BLaER1 (cell line): Measurements from ENCODE around the gene FHAD1.
A peak's percentile ranks its signal among the peaks of the same experiment; 100 is the strongest.

ENCODE experiments used
- H3K27ac ChIP-seq: shearing (Covaris generic); formaldehyde crosslinking; 2 replicates; pipeline ENCODE4 v1.8.1; 2022
- H3K27me3 ChIP-seq: shearing (Covaris generic); formaldehyde crosslinking; 2 replicates; pipeline ENCODE4 v1.8.1; 2022
- H3K36me3 ChIP-seq: shearing (Covaris generic); formaldehyde crosslinking; 2 replicates; pipeline ENCODE4 v1.8.1; 2022
- H3K4me1 ChIP-seq: shearing (Covaris generic); formaldehyde crosslinking; 2 replicates; pipeline ENCODE4 v1.8.1; 2022
- H3K4me2 ChIP-seq: shearing (Covaris generic); formaldehyde crosslinking; 2 replicates; pipeline ENCODE4 v1.8.1; 2022
- H3K4me3 ChIP-seq: shearing (Covaris generic); formaldehyde crosslinking; 2 replicates; pipeline ENCODE4 v1.8.1; 2022
- H3K9ac ChIP-seq: shearing (Covaris generic); formaldehyde crosslinking; 2 replicates; pipeline ENCODE4 v1.8.1; 2022
- H3K9me3 ChIP-seq: shearing (Covaris generic); formaldehyde crosslinking; 2 replicates; pipeline ENCODE4 v1.8.1; 2022
- H4K20me1 ChIP-seq: shearing (Covaris generic); formaldehyde crosslinking; 2 replicates; pipeline ENCODE4 v1.8.1; 2022
- Cebpa-rat ChIP-seq: shearing (Covaris generic); IDR thresholded peaks from 2 replicates; pipeline ENCODE4 v1.8.1; 2022

The FHAD1 gene

GRCh38 chr1:15258833-15259621 lies 12.0 kb downstream of the FHAD1 start:
- TF ChIP-seq Cebpa-rat, result no peak
- no peaks in the 10 kb centered on the region for H3K36me3 ChIP-seq
- H3K4me1 ChIP-seq, result peaks cover 34% of the 10 kb centered on the region
- H3K4me3 ChIP-seq, result no peak overlapping the region
- H3K9ac ChIP-seq, result no peak overlapping the region
- H3K4me2 ChIP-seq, result peak overlapping the region; percentile 17; the same call in 1 of the 2 replicates
- H3K9me3 ChIP-seq, result no peaks in the 10 kb centered on the region
- no peaks in the 10 kb centered on the region for H4K20me1 ChIP-seq
- H3K27ac ChIP-seq, result no peak overlapping the region
- no peaks in the 10 kb centered on the region for H3K27me3 ChIP-seq

- no peak overlapping the region for H3K27ac ChIP-seq
- no peak overlapping the region for H3K4me2 ChIP-seq
- no peak for TF ChIP-seq Cebpa-rat
- H4K20me1 ChIP-seq, result no peaks in the 10 kb centered on the region
- H3K36me3 ChIP-seq, result no peaks in the 10 kb centered on the region
- no peak overlapping the region for H3K4me3 ChIP-seq
- peaks cover 34% of the 10 kb centered on the region for H3K4me1 ChIP-seq
- peaks cover under 1% of the 10 kb centered on the region; the same call in 1 of the 2 replicates for H3K9me3 ChIP-seq
- H3K27me3 ChIP-seq, result no peaks in the 10 kb centered on the region
- no peak overlapping the region for H3K9ac ChIP-seq
Measured at GRCh38 chr1:15259622-15260007, 12.6 kb downstream of the FHAD1 start.

GRCh38 chr1:15260418-15261154 lies 13.6 kb downstream of the FHAD1 start:
- Histone ChIP-seq H3K4me2 (peak overlapping the region; percentile 44), H3K4me1 (peaks cover 34% of the 10 kb centered on the region), H3K27me3 (no peaks in the 10 kb centered on the region), H3K4me3 (no peak overlapping the region), H3K9me3 (peaks cover 7% of the 10 kb centered on the region; the same call in 1 of the 2 replicates), H3K36me3 (no peaks in the 10 kb centered on the region), H4K20me1 (no peaks in the 10 kb centered on the region), H3K9ac (no peak overlapping the region), H3K27ac (no peak overlapping the region)
- no peak for TF ChIP-seq Cebpa-rat

GRCh38 chr1:15261155-15262002 lies 14.4 kb downstream of the FHAD1 start:
- Histone ChIP-seq H3K36me3 (no peaks in the 10 kb centered on the region), H3K9ac (no peak overlapping the region), H3K4me1 (peaks cover 34% of the 10 kb centered on the region), H3K27me3 (no peaks in the 10 kb centered on the region), H3K4me3 (no peak overlapping the region), H3K9me3 (peaks cover 7% of the 10 kb centered on the region; the same call in 1 of the 2 replicates), H3K27ac (no peak overlapping the region), H3K4me2 (peak overlapping the region; percentile 44), H4K20me1 (no peaks in the 10 kb centered on the region)
- no peak for TF ChIP-seq Cebpa-rat

GRCh38 chr1:15262003-15262377 lies 15.0 kb downstream of the FHAD1 start:
- TF ChIP-seq Cebpa-rat, result no peak

GRCh38 chr1:15262706-15263105 lies 15.7 kb downstream of the FHAD1 start:
- H3K4me1 ChIP-seq, result peaks cover 34% of the 10 kb centered on the region
- H3K27me3 ChIP-seq, result no peaks in the 10 kb centered on the region
- H3K27ac ChIP-seq, result no peak overlapping the region
- TF ChIP-seq Cebpa-rat, result no peak
- H3K9ac ChIP-seq, result no peak overlapping the region
- H3K4me2 ChIP-seq, result no peak overlapping the region
- no peak overlapping the region for H3K4me3 ChIP-seq
- no peaks in the 10 kb centered on the region for H4K20me1 ChIP-seq
- H3K36me3 ChIP-seq, result no peaks in the 10 kb centered on the region
- peaks cover 7% of the 10 kb centered on the region; the same call in 1 of the 2 replicates for H3K9me3 ChIP-seq

More at GRCh38 chr1:15262003-15262377, 15.0 kb downstream of the FHAD1 start:
- H3K36me3 ChIP-seq, result no peaks in the 10 kb centered on the region
- no peak overlapping the region for H3K4me3 ChIP-seq
- H3K27ac ChIP-seq, result no peak overlapping the region
- H3K9me3 ChIP-seq, result peaks cover 7% of the 10 kb centered on the region; the same call in 1 of the 2 replicates
- H3K27me3 ChIP-seq, result no peaks in the 10 kb centered on the region
- H3K9ac ChIP-seq, result no peak overlapping the region
- H3K4me2 ChIP-seq, result peak overlapping the region; percentile 44
- peaks cover 34% of the 10 kb centered on the region for H3K4me1 ChIP-seq
- H4K20me1 ChIP-seq, result no peaks in the 10 kb centered on the region

- Histone ChIP-seq H3K9ac (no peak overlapping the region), H4K20me1 (no peaks in the 10 kb centered on the region), H3K27me3 (no peaks in the 10 kb centered on the region), H3K4me3 (no peak overlapping the region), H3K36me3 (no peaks in the 10 kb centered on the region), H3K27ac (no peak overlapping the region), H3K9me3 (peaks cover 7% of the 10 kb centered on the region; the same call in 1 of the 2 replicates), H3K4me2 (no peak overlapping the region), H3K4me1 (peaks cover 24% of the 10 kb centered on the region)
- no peak for TF ChIP-seq Cebpa-rat
Measured at GRCh38 chr1:15264769-15265168, 17.7 kb downstream of the FHAD1 start.

GRCh38 chr1:15271196-15271595 lies 24.2 kb downstream of the FHAD1 start:
- Histone ChIP-seq H3K9me3 (no peaks in the 10 kb centered on the region), H3K27me3 (no peaks in the 10 kb centered on the region), H3K4me2 (no peak overlapping the region), H4K20me1 (no peaks in the 10 kb centered on the region), H3K4me1 (no peaks in the 10 kb centered on the region), H3K27ac (no peak overlapping the region), H3K4me3 (no peak overlapping the region), H3K9ac (no peak overlapping the region), H3K36me3 (no peaks in the 10 kb centered on the region)
- no peak for TF ChIP-seq Cebpa-rat

- no peak for TF ChIP-seq Cebpa-rat
- Histone ChIP-seq H3K36me3 (no peaks in the 10 kb centered on the region), H3K27me3 (no peaks in the 10 kb centered on the region), H3K9me3 (no peaks in the 10 kb centered on the region), H3K4me1 (no peaks in the 10 kb centered on the region), H3K27ac (no peak overlapping the region), H3K4me2 (no peak overlapping the region), H3K4me3 (no peak overlapping the region), H4K20me1 (no peaks in the 10 kb centered on the region), H3K9ac (no peak overlapping the region)
Measured at GRCh38 chr1:15272009-15272781, 25.2 kb downstream of the FHAD1 start.
